Tibial artery (tissue), 4 donors: ENCODE results near the gene FHOD3.
A peak's percentile ranks its signal among the peaks of the same experiment; 100 is the strongest.

Experiments used
- DNase-seq, 2 donors: peaks; one replicate each; pipeline ENCODE4 v3.0.0-alpha.2; 2019
- H3K27ac ChIP-seq, 2 donors: fragments of 200-600 bp; sonication (generic) in 1 of 2; 1 replicate in 1 of 2; 2 replicates in 1 of 2; pipeline ENCODE4 v1.5.1; 2018 to 2019; ENCODE audit warnings: mild to moderate bottlenecking in 1 of 2
- H3K27me3 ChIP-seq, 2 donors: fragments of 200-600 bp; sonication (generic) in 1 of 2; one replicate each; pipeline versions ENCODE4 v1.5.1 to v1.6.0; 2016 to 2019
- H3K36me3 ChIP-seq, 3 donors: fragments of 200-600 bp; sonication (generic) in 2 of 3; one replicate each; pipeline ENCODE4 v1.5.1; 2016 to 2019; ENCODE audit warnings: mild to moderate bottlenecking in 2 of 3
- H3K4me1 ChIP-seq, 4 donors: fragments of 200-600 bp; sonication (generic) in 2 of 4; 1 replicate in 3 of 4; 2 replicates in 1 of 4; pipeline ENCODE4 v1.5.1; 2016 to 2019
- H3K4me3 ChIP-seq, 2 donors: fragments of 200-600 bp; sonication (generic) in 1 of 2; 1 replicate in 1 of 2; 2 replicates in 1 of 2; pipeline ENCODE4 v1.5.1; 2018 to 2019; ENCODE audit warnings: mild to moderate bottlenecking in 2 of 2
- H3K9me3 ChIP-seq, 3 donors: fragments of 200-600 bp; sonication (generic) in 1 of 3; one replicate each; pipeline ENCODE4 v1.5.1; 2016 to 2019
- CTCF ChIP-seq, 2 experiments: fragments of 200-600 bp in 1 of 2; fragments of 450-650 bp in 1 of 2; IDR thresholded peaks; one replicate each; pipeline ENCODE4 v1.5.1; 2017 to 2019; ENCODE audit warnings: antibody characterized with exemption in 2 of 2, mild to moderate bottlenecking in 1 of 2, moderate library complexity in 1 of 2
- intact Hi-C: fragments of 100-400 bp; cut with DNase I; formaldehyde crosslinking; loops from one replicate; pipeline ENCODE4 v1.15.0; 2023; ENCODE audit warnings: low total_unique reads

The FHOD3 gene

GRCh38 chr18:36312806-36313395 lies 15.4 kb downstream of the FHOD3 start:
- DNase-seq, result no peak
- H3K27ac ChIP-seq, result no peak overlapping the region
- intact Hi-C loops, result no loop called here
- peaks cover 0 to 16% (median 0%) of the 10 kb centered on the region in 4 donors for H3K4me1 ChIP-seq
- H3K27me3 ChIP-seq, result no peaks in the 10 kb centered on the region
- H3K9me3 ChIP-seq, result peaks cover 0 to 1% (median 0%) of the 10 kb centered on the region in 3 donors
- H3K36me3 ChIP-seq, result no peaks in the 10 kb centered on the region
- H3K4me3 ChIP-seq, result no peak overlapping the region
- TF ChIP-seq CTCF (IDR thresholded peaks at IDR 0.05), result no peak

DNA sequence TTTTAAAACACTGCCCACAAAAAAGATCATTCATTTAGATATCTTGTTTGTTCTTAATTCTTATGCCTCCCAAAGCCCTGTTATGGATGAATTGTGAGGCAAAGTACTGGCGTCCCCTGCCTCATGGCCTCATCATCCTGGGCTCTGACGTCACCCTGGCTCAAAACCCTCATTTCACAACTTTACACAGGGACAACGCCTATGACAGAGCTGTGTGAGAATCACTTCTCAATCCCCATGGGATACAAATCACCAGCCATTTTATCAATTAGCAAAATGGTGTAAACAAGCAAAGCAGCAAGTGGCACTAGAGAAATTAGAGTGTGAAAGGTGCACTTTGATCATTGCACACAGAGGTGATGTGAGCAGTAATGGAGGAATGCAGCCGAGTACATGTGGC lies 16.6 kb downstream of the FHOD3 start:
- TF ChIP-seq CTCF (IDR thresholded peaks at IDR 0.05), result no peak
- Histone ChIP-seq H3K36me3 (no peaks in the 10 kb centered on the region), H3K9me3 (peaks cover 0 to 13% (median 0%) of the 10 kb centered on the region in 3 donors), H3K4me1 (peaks cover 0 to 16% (median 0%) of the 10 kb centered on the region in 4 donors), H3K27ac (no peak overlapping the region), H3K27me3 (no peaks in the 10 kb centered on the region), H3K4me3 (no peak overlapping the region)
- intact Hi-C loops, result no loop called here
- DNase-seq, result peak in 1 of 2 donors; percentile 57

DNA sequence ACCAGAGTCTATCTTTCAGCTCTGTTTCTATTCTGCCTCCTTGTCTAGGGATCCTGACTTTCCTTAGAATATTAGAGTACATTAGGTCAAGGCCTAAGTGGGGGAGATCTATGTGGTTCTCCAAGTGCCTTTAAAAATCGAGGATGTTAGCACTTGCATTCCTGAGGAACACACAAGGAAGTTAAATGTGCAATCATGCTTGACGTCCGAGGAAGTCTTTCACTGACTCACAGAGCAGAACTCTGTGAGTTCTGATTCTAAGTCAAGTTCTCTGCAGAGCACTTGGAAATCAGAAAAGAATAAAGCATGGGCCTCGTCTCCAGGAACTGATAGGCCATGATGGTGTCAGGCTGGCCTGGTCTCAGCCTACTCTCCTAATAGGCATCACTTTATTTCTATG lies 17.2 kb downstream of the FHOD3 start:
- intact Hi-C loops, result no loop called here
- H3K27me3 ChIP-seq, result no peaks in the 10 kb centered on the region
- peak overlapping the region in 1 of 2 donors; percentile 33 for H3K27ac ChIP-seq
- H3K4me3 ChIP-seq, result no peak overlapping the region
- H3K9me3 ChIP-seq, result peaks cover 0 to 16% (median 0%) of the 10 kb centered on the region in 3 donors
- no peak for DNase-seq
- no peaks in the 10 kb centered on the region for H3K36me3 ChIP-seq
- peaks cover 0 to 16% (median 0%) of the 10 kb centered on the region in 4 donors for H3K4me1 ChIP-seq
- no peak for TF ChIP-seq CTCF (IDR thresholded peaks at IDR 0.05)

- no peak for TF ChIP-seq CTCF (IDR thresholded peaks at IDR 0.05)
- Histone ChIP-seq H3K27me3 (no peaks in the 10 kb centered on the region), H3K4me1 (peaks cover 0 to 16% (median 0%) of the 10 kb centered on the region in 4 donors), H3K4me3 (no peak overlapping the region), H3K27ac (no peak overlapping the region), H3K9me3 (peaks cover 0 to 16% (median 0%) of the 10 kb centered on the region in 3 donors), H3K36me3 (no peaks in the 10 kb centered on the region)
- intact Hi-C loops, result no loop called here
- DNase-seq, result no peak
These were observed 18.2 kb downstream of the FHOD3 start for GRCh38 chr18:36315736-36316135.

GRCh38 chr18:36316246-36316645 lies 18.7 kb downstream of the FHOD3 start:
- H3K4me3 ChIP-seq, result no peak overlapping the region
- no peak overlapping the region for H3K27ac ChIP-seq
- H3K36me3 ChIP-seq, result no peaks in the 10 kb centered on the region
- no peak for DNase-seq
- peaks cover 0 to 16% (median 0%) of the 10 kb centered on the region in 3 donors for H3K9me3 ChIP-seq
- TF ChIP-seq CTCF (IDR thresholded peaks at IDR 0.05), result no peak
- intact Hi-C loops, result no loop called here
- H3K27me3 ChIP-seq, result no peaks in the 10 kb centered on the region
- H3K4me1 ChIP-seq, result peaks cover 0 to 16% (median 0%) of the 10 kb centered on the region in 4 donors
